Right ventricle myocardium inferior (tissue), 1 donor: ENCODE data around the gene MROH8. TPM values are rescaled to one million over a fixed set of nuclear protein-coding genes. Genes with fewer than 3 reads are reported as not detected.
A peak's percentile ranks its signal among the peaks of the same experiment; 100 is the strongest.
"Not testable (repeated sequence)": the region's sequence is repeated elsewhere in the genome, so short reads cannot be mapped to it uniquely, and the experiment has no call there.

Experiments
- ATAC-seq: fragments of 200-7000 bp; cut with Tn5 transposase; one replicate; pipeline ENCODE4 v1.9.1; 2020; ENCODE audit warnings: mild to moderate bottlenecking, moderate library complexity
- DNase-seq: peaks from one replicate; pipeline ENCODE4 v3.0.0; 2021; ENCODE audit errors: missing footprints
- intact Hi-C: fragments of 100-400 bp; cut with DNase I; formaldehyde crosslinking; loops from one replicate; pipeline ENCODE4 v1.11.0; 2022
- total RNA-seq: library from RNA; stranded (reverse); fragmentation: NEBNext Ultra II Directional; extraction: Animal tissue kit (Norgen Biotek cat#: 25700); gene quantifications from one replicate; pipeline ENCODE4 v1.2.1, GENCODE V29; 2021
- donor health status: DM: no; HTN: yes; CAD: no; lungs with severe emphysema.

The MROH8 gene
- total RNA-seq, 1 donor from 2014 or later = 3.7 TPM

DNA sequence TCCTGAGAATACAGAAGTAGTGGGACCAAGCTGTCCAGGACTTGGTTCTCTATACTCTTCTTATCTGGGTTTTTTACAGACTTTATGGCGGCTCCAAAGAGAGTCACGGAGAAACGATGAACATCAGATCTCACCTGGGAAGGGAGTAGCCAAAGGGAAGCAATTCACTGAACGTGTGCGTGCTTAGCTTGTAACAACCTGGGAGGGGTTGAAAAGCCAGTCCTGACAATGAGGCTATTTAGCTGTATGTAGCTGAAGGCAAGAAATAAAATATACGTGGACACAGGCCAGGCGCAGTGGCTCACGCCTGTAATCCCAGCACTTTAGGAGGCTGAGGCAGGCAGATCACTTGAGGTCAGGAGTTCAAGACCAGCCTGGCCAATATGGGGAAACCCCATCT is 65.3 kb downstream of the MROH8 start:
- intact Hi-C loops = no loop called here
- DNase-seq (no peak), ATAC-seq (no peak)

DNA sequence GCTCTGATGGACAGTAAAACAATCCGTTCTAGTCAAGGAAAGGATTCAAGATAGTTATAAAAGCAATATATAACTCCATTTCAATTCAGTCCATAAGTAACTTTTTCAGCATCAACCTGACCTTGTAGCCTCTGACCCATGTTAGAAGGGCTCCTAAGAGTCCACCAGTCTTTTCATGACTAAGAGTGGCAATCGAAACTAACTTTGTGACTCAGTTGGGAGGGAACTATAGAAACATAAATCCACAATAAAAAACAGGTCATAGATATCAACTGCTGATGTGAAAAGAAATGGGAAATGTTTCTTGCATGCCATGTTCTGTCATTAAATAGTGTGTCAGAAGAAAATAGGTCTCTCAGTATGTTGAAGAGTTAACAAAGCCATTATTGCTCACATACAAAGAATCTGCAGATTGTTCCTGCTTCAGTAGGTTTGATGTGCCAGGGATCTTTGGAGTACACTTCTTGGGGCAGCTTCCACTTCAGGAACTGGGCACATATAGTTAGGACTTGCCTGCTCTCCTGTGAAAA is 67.4 kb downstream of the MROH8 start:
- DNase-seq (no peak), ATAC-seq (no peak)
- intact Hi-C loops = no loop called here

DNA sequence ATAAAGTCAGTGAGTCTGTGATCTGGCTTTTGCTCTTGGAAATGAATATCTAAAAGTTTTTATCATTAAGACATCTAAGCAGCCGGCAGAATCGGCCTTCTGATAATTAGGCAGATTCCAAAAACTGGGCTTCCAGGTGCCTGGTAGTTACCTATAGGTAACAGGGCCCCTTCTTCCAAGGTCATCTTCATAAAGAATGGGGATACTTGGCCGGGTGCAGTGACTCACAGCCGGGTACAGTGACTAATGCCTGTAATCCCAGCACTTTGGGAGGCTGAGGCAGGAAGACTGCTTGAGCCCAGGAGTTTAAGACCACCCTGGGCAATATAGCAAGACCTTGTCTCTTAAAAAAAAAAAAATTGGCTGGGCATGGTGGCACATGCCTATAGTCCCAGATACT is 70.7 kb downstream of the MROH8 start:
- DNase-seq = no peak
- ATAC-seq = no peak
- intact Hi-C loops = no loop called here

DNA sequence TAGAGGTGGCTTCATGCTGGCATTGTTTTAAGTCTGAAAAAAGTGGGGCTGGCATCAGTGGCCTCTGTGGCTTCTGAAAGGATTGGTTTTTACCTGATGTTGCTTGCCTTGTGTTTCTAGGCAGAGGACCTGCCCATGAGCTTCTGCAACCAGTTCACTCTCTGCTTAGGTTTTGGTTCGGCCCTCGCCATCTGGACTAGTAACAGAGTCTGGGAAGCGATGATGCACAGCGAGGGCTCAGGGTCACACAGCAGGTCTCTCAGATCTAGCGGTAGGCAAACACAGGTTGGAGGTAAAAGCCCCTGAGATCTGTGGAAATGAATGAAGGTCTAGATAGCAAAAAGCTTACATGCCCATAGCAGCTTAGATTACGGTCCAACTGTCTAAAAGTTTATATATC is 76.8 kb downstream of the MROH8 start:
- intact Hi-C loops = no loop called here

GRCh38 chr20:37096415-37097041 is 82.8 kb downstream of the MROH8 start:
- intact Hi-C loops = loop anchor here (10.0 kb wide), 1 partner anchor 78 kb away; the partner anchor contains the start of genes MROH8 and RPN2
- DNase-seq (no peak), ATAC-seq (no peak)

More for the DNA sequence above, 76.8 kb downstream of the MROH8 start:
- no peak for ATAC-seq
- DNase-seq = no peak

GRCh38 chr20:37095599-37096414 is 83.5 kb downstream of the MROH8 start, which contains the start of gene RBL1:
Gene RBL1, minus strand, starts transcription at chr20:37095997. Its CDS starts 69 bp downstream, at chr20:37095928.
- ATAC-seq (peak; percentile 92), DNase-seq (peak; percentile 91)
- intact Hi-C loops = loop anchor here (10.0 kb wide), 1 partner anchor 79 kb away; the partner anchor contains the start of genes MROH8 and RPN2

- peak; percentile 32 for ATAC-seq
- intact Hi-C loops = loop anchor here (10.0 kb wide), 1 partner anchor 80 kb away; the partner anchor contains the start of genes MROH8 and RPN2
- DNase-seq = no peak
These were observed 84.2 kb downstream of the MROH8 start for GRCh38 chr20:37095108-37095598.

DNA sequence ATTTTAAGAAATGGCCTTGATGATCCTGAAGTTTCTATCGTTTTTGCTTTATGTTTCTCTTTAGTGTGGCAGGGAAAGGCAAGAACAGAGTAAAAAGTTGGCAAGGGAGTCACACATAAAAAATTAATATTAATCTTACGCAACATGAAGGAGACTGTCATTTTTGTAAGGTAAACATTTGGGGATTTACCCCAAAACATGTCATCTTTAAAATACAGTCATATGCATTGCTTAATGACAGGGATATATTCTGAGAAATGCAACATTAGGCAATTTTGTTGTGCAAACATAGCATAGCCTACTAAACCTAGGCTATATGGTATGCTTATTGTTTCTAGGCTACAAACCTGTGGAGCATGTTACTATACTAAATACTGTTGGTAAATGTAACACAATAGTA is 88.9 kb downstream of the MROH8 start:
- DNase-seq = no peak
- intact Hi-C loops = loop anchor here (10.0 kb wide), 1 partner anchor 84 kb away; the partner anchor contains the start of genes MROH8 and RPN2
- ATAC-seq = no peak

- intact Hi-C loops = no loop called here
- ATAC-seq = no peak
- no peak for DNase-seq
These were observed 97.5 kb downstream of the MROH8 start for GRCh38 chr20:37081717-37082289.

DNA sequence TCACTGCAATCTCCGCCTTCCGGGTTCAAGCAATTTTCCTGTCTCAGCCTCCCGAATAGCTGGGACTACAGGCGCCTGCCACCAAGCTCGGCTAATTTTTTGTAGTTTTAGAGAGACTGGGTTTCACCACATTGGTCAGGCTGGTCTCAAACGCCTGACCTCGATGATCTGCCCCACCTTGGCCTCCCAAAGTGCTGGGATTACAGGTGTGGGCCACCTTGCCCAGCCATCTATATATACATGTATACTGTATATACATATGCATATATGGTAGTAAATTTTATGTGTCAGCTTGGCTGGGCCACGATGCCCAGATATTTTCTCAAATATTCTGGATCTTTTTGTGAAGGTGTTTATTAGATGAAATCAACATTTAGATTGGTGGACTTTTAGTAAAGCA is 102.3 kb downstream of the MROH8 start:
- DNase-seq (no peak), ATAC-seq (no peak)
- intact Hi-C loops = no loop called here

DNA sequence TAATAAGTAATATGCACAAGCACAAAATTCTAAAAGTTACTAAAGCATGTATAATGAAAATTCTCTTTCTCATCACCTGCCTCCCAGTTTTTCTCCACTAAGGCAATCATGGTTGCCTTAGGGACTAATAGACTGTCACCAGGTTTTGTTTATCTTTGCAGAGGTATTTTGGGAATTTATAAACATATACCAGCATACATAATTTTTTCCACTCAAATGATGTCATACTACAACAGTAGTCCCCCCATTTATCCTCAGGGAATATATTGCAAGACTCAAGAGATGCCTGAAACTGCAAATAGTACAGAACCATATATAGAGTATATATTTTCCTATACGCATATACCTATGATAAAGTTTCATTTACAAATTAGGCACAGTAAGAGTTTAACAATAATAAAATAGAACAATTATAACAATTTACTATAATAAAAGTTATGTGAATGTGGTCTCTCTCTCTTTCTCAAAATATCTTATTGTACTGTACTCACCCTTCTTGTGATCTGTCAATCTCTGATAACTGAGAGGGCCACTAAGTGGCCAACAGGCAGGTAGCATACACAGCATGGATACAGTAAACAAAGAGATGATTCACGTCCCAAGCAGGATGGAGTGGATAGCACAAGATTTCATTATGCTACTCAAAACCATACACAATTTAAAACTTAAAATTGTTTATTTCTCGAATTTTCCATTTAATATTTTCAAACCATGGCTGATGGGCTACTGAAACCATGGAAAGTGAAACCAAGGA is 103.2 kb downstream of the MROH8 start:
- intact Hi-C loops = no loop called here
- ATAC-seq (no peak), DNase-seq (no peak)

- ATAC-seq = no peak
These were observed 106.8 kb downstream of the MROH8 start for GRCh38 chr20:37072293-37073196.

DNA sequence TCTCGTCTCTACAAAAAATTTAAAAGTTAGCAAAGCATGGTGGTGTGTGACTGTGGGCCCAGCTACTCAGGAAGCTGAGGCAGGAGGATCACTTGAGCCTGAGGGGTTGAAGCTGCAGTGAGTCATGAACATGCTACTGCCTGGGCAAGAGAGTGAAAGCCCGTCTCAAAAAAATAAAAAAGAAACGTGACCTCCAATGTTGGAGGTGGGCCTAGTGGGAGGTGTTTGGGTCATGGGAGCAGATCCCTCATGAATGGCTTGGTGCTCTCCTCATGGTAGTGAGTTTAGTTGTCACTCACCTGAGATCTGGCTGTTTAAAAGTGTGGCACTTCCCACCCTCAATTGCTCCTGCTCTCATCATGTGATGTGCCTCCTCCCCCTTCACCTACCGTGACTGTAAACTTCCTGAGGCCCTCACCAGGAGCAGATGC is 107.9 kb downstream of the MROH8 start:
- no peak for ATAC-seq
- intact Hi-C loops = no loop called here
- DNase-seq = no peak

More at GRCh38 chr20:37072293-37073196, 106.8 kb downstream of the MROH8 start:
- no peak for DNase-seq
- intact Hi-C loops = no loop called here

DNA sequence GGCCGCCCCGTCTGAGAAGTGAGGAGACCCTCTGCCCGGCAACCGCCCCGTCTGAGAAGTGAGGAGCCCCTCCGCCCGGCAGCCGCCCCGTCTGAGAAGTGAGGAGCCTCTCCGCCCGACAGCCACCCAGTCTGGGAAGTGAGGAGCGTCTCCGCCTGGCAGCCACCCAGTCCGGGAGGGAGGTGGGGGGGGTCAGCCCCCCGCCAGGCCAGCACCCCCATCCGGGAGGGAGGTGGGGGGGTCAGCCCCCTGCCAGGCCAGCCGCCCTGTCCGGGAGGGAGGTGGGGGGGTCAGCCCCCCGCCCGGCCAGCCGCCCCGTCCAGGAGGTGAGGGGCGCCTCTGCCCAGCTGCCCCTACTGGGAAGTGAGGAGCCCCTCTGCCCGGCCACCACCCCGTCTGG is 109.8 kb downstream of the MROH8 start:
- ATAC-seq, DNase-seq, intact Hi-C loops: not testable (repeated sequence)

GRCh38 chr20:37066168-37066567 is 113.2 kb downstream of the MROH8 start:
- no peak for DNase-seq
- ATAC-seq = no peak
- intact Hi-C loops = no loop called here

DNA sequence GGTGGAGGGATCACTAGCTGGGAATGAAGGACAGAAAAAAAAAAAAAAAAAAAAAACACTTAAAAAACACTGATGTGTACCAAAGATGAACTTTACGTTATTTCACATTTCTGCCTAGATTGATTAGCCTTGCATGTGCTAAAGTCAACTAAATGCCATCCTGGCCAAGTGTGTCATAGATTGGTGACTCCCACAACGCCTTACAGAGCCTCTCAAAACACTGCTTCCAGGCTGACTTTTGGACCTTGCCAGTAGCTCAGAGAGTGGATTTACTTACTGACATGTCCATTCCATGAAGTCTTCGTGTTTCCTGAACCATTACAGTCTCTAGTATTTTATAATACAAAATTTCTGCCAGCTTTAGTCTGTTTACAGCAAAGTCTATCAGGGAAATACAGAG is 124.1 kb downstream of the MROH8 start:
- ATAC-seq = no peak
- DNase-seq = no peak
- intact Hi-C loops = no loop called here

- DNase-seq = no peak
- ATAC-seq = no peak
- intact Hi-C loops = no loop called here
These were observed 126.0 kb downstream of the MROH8 start for GRCh38 chr20:37053230-37053950.
